ENCODE measurements around the gene SPN. TPM values are rescaled to one million over a fixed set of nuclear protein-coding genes. Genes with fewer than 3 reads are reported as not detected.
"Not testable (repeated sequence)": the region's sequence is repeated elsewhere in the genome, so short reads cannot be mapped to it uniquely, and the experiment has no call there.

The SPN gene
- total RNA-seq, 1 donor from 2014 or later, result not detected

- DNase-seq (ENCODE audit: extremely low read depth, low read depth, low spot score), result no peak
Observed at GRCh38 chr16:29699324-29700219, 36.5 kb downstream of the SPN start.

- DNase-seq (ENCODE audit: extremely low read depth, low read depth, low spot score), result peak; percentile 82
Observed at GRCh38 chr16:29700253-29700987, 37.4 kb downstream of the SPN start.

GRCh38 chr16:29701214-29701555 is 38.1 kb downstream of the SPN start:
- DNase-seq (ENCODE audit: extremely low read depth, low read depth, low spot score), result no peak

- no peak for DNase-seq (ENCODE audit: extremely low read depth, low read depth, low spot score)
Observed at GRCh38 chr16:29702269-29702668, 39.2 kb downstream of the SPN start.

- DNase-seq (ENCODE audit: extremely low read depth, low read depth, low spot score), result no peak
Observed at GRCh38 chr16:29705030-29705429, 42.0 kb downstream of the SPN start.

GRCh38 chr16:29707160-29707559 is 44.1 kb downstream of the SPN start:
- DNase-seq (ENCODE audit: extremely low read depth, low read depth, low spot score), result not testable (repeated sequence)

- DNase-seq (ENCODE audit: extremely low read depth, low read depth, low spot score), result no peak
Observed at GRCh38 chr16:29708917-29709600, 46.0 kb downstream of the SPN start.

- DNase-seq (ENCODE audit: extremely low read depth, low read depth, low spot score), result not testable (repeated sequence)
Observed at GRCh38 chr16:29709657-29710056, 46.6 kb downstream of the SPN start.

- DNase-seq (ENCODE audit: extremely low read depth, low read depth, low spot score), result no peak
Observed at GRCh38 chr16:29710227-29711219, 47.5 kb downstream of the SPN start.

- DNase-seq (ENCODE audit: extremely low read depth, low read depth, low spot score), result no peak
Observed at GRCh38 chr16:29712809-29713208, 49.8 kb downstream of the SPN start.

- no peak for DNase-seq (ENCODE audit: extremely low read depth, low read depth, low spot score)
Observed at GRCh38 chr16:29714396-29714795, 51.3 kb downstream of the SPN start.

- DNase-seq (ENCODE audit: extremely low read depth, low read depth, low spot score), result no peak
Observed at GRCh38 chr16:29714972-29715371, 51.9 kb downstream of the SPN start.

GRCh38 chr16:29717113-29717512 is 54.1 kb downstream of the SPN start:
- no peak for DNase-seq (ENCODE audit: extremely low read depth, low read depth, low spot score)

GRCh38 chr16:29719063-29719462 is 56.0 kb downstream of the SPN start:
- DNase-seq (ENCODE audit: extremely low read depth, low read depth, low spot score), result no peak

Other genes starting within 250 kb of the SPN start
- gene BOLA2, start 208.9 kb upstream of the SPN start, total RNA-seq, result 18.7 and 23.6 TPM in 2 replicates
- gene SLX1B, start 208.7 kb upstream of the SPN start, total RNA-seq, result 36.4 and 38.0 TPM in 2 replicates
- 2.9 and 5.5 TPM in 2 replicates for gene SULT1A4, start 203.3 kb upstream of the SPN start, total RNA-seq
- gene NPIPB12, start 156.8 kb upstream of the SPN start, total RNA-seq, result 23.9 and 46.8 TPM in 2 replicates
- 6.0 and 14.9 TPM in 2 replicates for gene QPRT, start 15.9 kb downstream of the SPN start, total RNA-seq
- gene C16orf54, start 82.7 kb downstream of the SPN start, total RNA-seq, result not detected in 2 replicates
- not detected in 2 replicates for gene ZG16, start 115.0 kb downstream of the SPN start, total RNA-seq
- gene KIF22, start 127.5 kb downstream of the SPN start, total RNA-seq, result 15.5 and 31.6 TPM in 2 replicates
- 98.2 and 145 TPM in 2 replicates for gene MAZ, start 143.3 kb downstream of the SPN start, total RNA-seq
- 0.41 and 0.44 TPM in 2 replicates for gene PRRT2, start 148.9 kb downstream of the SPN start, total RNA-seq
- gene PAGR1, start 152.9 kb downstream of the SPN start, total RNA-seq, result 12.8 and 33.7 TPM in 2 replicates
- 238 and 283 TPM in 2 replicates for gene MVP, start 157.2 kb downstream of the SPN start, total RNA-seq
- gene CDIPT, start 200.0 kb downstream of the SPN start, total RNA-seq, result 90.4 and 91.4 TPM in 2 replicates
- gene SEZ6L2, start 236.3 kb downstream of the SPN start, total RNA-seq, result 6.9 and 9.8 TPM in 2 replicates
- 1.3 and 4.4 TPM in 2 replicates for gene ASPHD1, start 237.2 kb downstream of the SPN start, total RNA-seq